ENCODE results near the gene MVB12B.

DNA sequence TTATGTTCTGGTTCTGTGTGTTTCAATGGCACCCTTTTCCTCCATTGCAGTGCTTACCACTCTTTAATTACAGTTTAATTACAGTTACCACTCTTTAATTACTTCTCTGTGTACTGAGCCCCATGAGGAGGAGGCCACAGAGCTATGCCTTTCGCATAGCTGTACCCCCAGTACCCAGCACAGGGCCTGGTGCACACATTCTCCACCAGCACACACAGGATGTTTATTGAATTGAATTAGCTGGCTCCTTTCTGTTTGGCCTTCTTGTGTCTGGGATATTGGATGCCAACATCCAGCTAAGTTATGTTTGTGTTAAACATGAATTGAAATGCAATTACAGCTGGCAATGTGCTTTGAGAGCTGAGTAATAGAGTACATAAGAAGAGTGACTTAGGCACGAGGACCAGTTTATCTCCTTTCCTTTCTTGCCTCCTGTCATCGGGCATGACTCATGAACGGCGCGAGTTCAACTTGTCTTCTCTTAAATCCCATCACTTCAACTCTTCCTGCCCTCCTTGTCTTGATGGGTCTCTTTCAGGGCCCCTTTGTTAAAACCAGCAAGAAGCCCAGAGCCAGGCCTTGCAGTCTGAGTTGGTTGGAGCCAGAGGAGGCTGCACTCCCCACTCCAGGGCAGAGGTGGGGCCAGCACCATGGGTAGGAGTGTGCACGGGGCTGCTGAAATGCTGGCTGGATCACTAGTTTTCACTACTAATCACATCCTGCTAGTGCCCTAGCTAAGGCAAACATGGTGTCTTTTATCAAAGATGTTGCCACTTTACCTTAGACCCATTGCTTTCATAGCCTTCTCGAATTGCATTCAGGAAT is 37.4 kb downstream of the MVB12B start:
- TF ChIP-seq MXI1 (IDR thresholded peaks at IDR 0.05; ENCODE audit: borderline replicate concordance, low read depth, low read length) (no peak), MAFK (IDR thresholded peaks at IDR 0.05; ENCODE audit: low read depth, low read length) (no peak), POLR2A (IDR thresholded peaks at IDR 0.05; ENCODE audit: low read depth, low read length) (no peak), SMC3 (IDR thresholded peaks at IDR 0.05; ENCODE audit: low read depth, low read length) (no peak), RFX5 (IDR thresholded peaks at IDR 0.05; ENCODE audit: low read depth, low read length) (no peak), RAD21 (IDR thresholded peaks at IDR 0.05; ENCODE audit: low read length) (no peak), RCOR1 (IDR thresholded peaks at IDR 0.05; ENCODE audit: insufficient replicate concordance, low read length) (no peak), CHD1 (IDR thresholded peaks at IDR 0.05; ENCODE audit: low read depth, low read length) (no peak), CEBPB (IDR thresholded peaks at IDR 0.05; ENCODE audit: low read depth, low read length) (no peak), NFE2L2 (IDR thresholded peaks at IDR 0.05; ENCODE audit: low read depth, low read length) (no peak), FOS (IDR thresholded peaks at IDR 0.05; ENCODE audit: low read depth, low read length) (0 out of 2 replicates have a peak, but pooled peaks have one; percentile 4)
- TF ChIP-seq, protein P1, sequence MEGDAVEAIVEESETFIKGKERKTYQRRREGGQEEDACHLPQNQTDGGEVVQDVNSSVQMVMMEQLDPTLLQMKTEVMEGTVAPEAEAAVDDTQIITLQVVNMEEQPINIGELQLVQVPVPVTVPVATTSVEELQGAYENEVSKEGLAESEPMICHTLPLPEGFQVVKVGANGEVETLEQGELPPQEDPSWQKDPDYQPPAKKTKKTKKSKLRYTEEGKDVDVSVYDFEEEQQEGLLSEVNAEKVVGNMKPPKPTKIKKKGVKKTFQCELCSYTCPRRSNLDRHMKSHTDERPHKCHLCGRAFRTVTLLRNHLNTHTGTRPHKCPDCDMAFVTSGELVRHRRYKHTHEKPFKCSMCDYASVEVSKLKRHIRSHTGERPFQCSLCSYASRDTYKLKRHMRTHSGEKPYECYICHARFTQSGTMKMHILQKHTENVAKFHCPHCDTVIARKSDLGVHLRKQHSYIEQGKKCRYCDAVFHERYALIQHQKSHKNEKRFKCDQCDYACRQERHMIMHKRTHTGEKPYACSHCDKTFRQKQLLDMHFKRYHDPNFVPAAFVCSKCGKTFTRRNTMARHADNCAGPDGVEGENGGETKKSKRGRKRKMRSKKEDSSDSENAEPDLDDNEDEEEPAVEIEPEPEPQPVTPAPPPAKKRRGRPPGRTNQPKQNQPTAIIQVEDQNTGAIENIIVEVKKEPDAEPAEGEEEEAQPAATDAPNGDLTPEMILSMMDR (conservative IDR thresholded peaks at IDR 0.05; ENCODE audit: low read depth, low read length), result no peak
- TF ChIP-seq, protein P2, sequence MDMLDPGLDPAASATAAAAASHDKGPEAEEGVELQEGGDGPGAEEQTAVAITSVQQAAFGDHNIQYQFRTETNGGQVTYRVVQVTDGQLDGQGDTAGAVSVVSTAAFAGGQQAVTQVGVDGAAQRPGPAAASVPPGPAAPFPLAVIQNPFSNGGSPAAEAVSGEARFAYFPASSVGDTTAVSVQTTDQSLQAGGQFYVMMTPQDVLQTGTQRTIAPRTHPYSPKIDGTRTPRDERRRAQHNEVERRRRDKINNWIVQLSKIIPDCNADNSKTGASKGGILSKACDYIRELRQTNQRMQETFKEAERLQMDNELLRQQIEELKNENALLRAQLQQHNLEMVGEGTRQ (IDR thresholded peaks at IDR 0.05; ENCODE audit: low read depth, low read length), result no peak
